ENCODE results near the gene HGFAC.

- TF ChIP-seq POLR2AphosphoS5 (IDR thresholded peaks at IDR 0.05; ENCODE audit: borderline replicate concordance, low read depth, low read length) (no peak), EZH2 (IDR thresholded peaks at IDR 0.05) (no peak), FOXP2 (optimal IDR thresholded peaks at IDR 0.05; ENCODE audit: control extremely low read depth, extremely low read length, insufficient read depth) (no peak)
These were observed 30.1 kb downstream of the HGFAC start for GRCh38 chr4:3471886-3472285.

All from SK-N-MC (cell line).